T-helper 1 cell treated with Interleukin-12 subunit alpha and Interleukin-12 subunit beta and Interleukin-4 antibody, amounts not matched to agents 30 μg/mL and 1 μg/mL, for 36 hours (primary cell): Measurements from ENCODE around the gene SPECC1.
"Not testable (repeated sequence)": the region's sequence is repeated elsewhere in the genome, so short reads cannot be mapped to it uniquely, and the experiment has no call there.

Experiments
- H3K27ac Mint-ChIP-seq: one replicate; pipeline ENCODE4 v1.8.0; 2021; ENCODE audit warnings: mild to moderate bottlenecking, mixed read lengths
- H3K27me3 Mint-ChIP-seq: one replicate; pipeline ENCODE4 v1.8.0; 2021; ENCODE audit warnings: low read depth, mixed read lengths
- H3K36me3 Mint-ChIP-seq: one replicate; pipeline ENCODE4 v1.8.0; 2021; ENCODE audit warnings: low read depth, mixed read lengths
- H3K4me1 Mint-ChIP-seq: one replicate; pipeline ENCODE4 v1.8.0; 2021; ENCODE audit warnings: low read depth, mixed read lengths
- H3K4me3 Mint-ChIP-seq: one replicate; pipeline ENCODE4 v1.8.0; 2021; ENCODE audit warnings: mild to moderate bottlenecking, moderate library complexity, mixed read lengths
- H3K9me3 Mint-ChIP-seq: one replicate; pipeline ENCODE4 v1.8.0; 2021; ENCODE audit warnings: mixed read lengths

SPECC1 gene

GRCh38 chr17:20210614-20211013 lies 201.5 kb downstream of the SPECC1 start:
- Mint-ChIP-seq H3K36me3 (no peaks in the 10 kb centered on the region), H3K4me1 (peaks cover 4% of the 10 kb centered on the region), H3K27me3 (no peaks in the 10 kb centered on the region), H3K27ac (no peak overlapping the region), H3K4me3 (no peak overlapping the region), H3K9me3 (no peaks in the 10 kb centered on the region)

DNA sequence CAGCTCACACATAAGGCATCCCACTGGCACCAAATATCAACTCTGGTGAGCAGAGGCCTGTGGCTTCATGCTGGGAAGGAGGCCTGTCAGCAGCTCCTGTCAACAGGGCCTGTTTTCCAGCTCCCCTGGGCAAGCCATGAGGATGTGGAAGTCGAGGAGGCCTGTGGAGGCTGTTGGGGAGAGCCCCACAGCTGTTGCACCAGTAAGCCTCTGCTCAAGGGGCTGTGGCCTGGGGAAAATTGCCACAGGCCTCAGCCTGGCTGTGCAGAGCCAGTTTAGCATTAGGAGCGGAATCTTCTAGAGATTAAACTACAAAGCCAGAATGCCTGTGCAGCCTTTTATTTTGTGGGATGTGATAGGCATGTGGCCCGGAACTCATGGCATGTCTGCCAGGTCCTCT lies 202.1 kb downstream of the SPECC1 start:
- no peaks in the 10 kb centered on the region for H3K9me3 Mint-ChIP-seq
- H3K27me3 Mint-ChIP-seq, result no peaks in the 10 kb centered on the region
- H3K4me3 Mint-ChIP-seq, result no peak overlapping the region
- no peaks in the 10 kb centered on the region for H3K4me1 Mint-ChIP-seq
- H3K27ac Mint-ChIP-seq, result no peak overlapping the region
- H3K36me3 Mint-ChIP-seq, result no peaks in the 10 kb centered on the region

DNA sequence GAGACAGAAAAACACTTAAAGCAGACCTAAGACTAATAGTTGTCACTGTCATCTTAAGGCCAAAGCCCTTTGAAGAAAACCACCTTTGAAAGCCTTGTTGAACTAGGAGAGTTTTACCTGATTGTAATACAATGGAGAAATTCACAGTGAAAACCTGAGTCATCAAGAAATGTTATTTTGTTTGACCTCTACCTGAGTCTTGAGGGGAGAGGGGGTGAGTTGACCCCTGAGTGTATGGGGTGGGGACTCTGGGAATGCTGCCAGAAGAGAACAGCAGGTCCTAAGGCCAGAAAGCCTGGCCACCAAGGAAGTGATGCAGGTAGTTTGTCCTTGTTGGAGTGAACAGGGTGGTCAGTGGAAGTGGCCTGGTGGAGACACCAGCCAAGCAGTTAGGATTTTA lies 204.3 kb downstream of the SPECC1 start:
- Mint-ChIP-seq H3K4me1 (peaks cover 1% of the 10 kb centered on the region), H3K36me3 (no peaks in the 10 kb centered on the region), H3K27ac (no peak overlapping the region), H3K4me3 (no peak overlapping the region), H3K27me3 (no peaks in the 10 kb centered on the region), H3K9me3 (no peaks in the 10 kb centered on the region)

GRCh38 chr17:20214794-20215193 lies 205.6 kb downstream of the SPECC1 start:
- peaks cover 1% of the 10 kb centered on the region for H3K4me1 Mint-ChIP-seq
- H3K27me3 Mint-ChIP-seq, result peaks cover 11% of the 10 kb centered on the region
- H3K9me3 Mint-ChIP-seq, result no peaks in the 10 kb centered on the region
- H3K4me3 Mint-ChIP-seq, result no peak overlapping the region
- no peak overlapping the region for H3K27ac Mint-ChIP-seq
- H3K36me3 Mint-ChIP-seq, result no peaks in the 10 kb centered on the region

- no peaks in the 10 kb centered on the region for H3K9me3 Mint-ChIP-seq
- peaks cover 1% of the 10 kb centered on the region for H3K4me1 Mint-ChIP-seq
- H3K4me3 Mint-ChIP-seq, result no peak overlapping the region
- no peaks in the 10 kb centered on the region for H3K36me3 Mint-ChIP-seq
- H3K27ac Mint-ChIP-seq, result no peak overlapping the region
- peaks cover 18% of the 10 kb centered on the region for H3K27me3 Mint-ChIP-seq
Observed at GRCh38 chr17:20216154-20216815, 207.1 kb downstream of the SPECC1 start.

- H3K9me3 Mint-ChIP-seq, result no peaks in the 10 kb centered on the region
- H3K27ac Mint-ChIP-seq, result no peak overlapping the region
- no peaks in the 10 kb centered on the region for H3K36me3 Mint-ChIP-seq
- no peak overlapping the region for H3K4me3 Mint-ChIP-seq
- peaks cover 1% of the 10 kb centered on the region for H3K4me1 Mint-ChIP-seq
- peaks cover 23% of the 10 kb centered on the region for H3K27me3 Mint-ChIP-seq
Observed at GRCh38 chr17:20216853-20217252, 207.7 kb downstream of the SPECC1 start.

DNA sequence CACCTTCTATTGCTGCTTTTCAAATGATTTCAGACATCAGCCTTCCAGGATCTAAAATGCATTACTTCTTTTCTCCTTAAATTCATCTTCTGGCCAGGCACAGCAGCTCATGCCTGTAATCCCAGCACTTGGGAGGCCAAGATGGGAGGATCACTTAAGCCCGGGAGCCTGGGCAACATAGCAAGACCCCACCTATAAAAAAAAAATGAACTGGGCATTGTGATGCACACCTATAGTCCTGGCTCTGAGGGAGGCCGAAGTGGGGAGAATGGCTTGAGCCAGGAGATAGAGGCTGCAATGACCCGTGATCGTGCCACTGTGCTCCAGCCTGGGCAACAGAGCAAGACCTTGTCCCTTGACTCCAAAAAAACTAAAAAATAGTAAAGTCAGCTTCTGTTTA lies 208.5 kb downstream of the SPECC1 start:
- Mint-ChIP-seq H3K4me3 (no peak overlapping the region), H3K27ac (no peak overlapping the region), H3K4me1 (peaks cover 1% of the 10 kb centered on the region), H3K9me3 (no peaks in the 10 kb centered on the region), H3K36me3 (no peaks in the 10 kb centered on the region), H3K27me3 (peaks cover 27% of the 10 kb centered on the region)

- Mint-ChIP-seq H3K27me3 (peaks cover 32% of the 10 kb centered on the region), H3K27ac (no peak overlapping the region), H3K9me3 (no peaks in the 10 kb centered on the region), H3K4me1 (peaks cover 1% of the 10 kb centered on the region), H3K36me3 (no peaks in the 10 kb centered on the region), H3K4me3 (no peak overlapping the region)
Observed at GRCh38 chr17:20218272-20218671, 209.1 kb downstream of the SPECC1 start.

DNA sequence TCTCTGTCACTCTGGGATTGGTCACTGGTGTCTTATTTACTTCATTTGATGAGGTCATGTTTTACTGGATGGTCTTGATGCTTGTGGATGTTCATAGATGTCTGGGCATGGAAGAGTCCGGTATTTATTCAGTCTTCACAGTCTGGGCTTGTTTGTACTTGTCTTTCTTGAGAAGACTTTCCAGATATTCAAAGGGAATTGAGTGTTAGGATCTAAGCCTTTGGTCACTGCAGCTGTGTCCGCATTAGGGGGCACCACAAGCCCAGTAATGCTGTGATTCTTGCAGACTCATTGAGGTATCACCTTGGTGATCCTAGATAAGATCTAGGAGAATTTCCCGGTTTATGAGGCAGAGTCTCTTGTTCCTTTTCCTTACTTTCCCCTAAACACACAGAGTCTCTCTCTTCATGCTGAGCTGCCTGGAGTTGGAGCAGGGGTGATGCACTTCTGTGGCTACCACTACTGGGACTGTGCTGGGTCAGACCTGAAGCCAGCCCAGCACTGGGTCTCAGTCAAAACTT lies 214.7 kb downstream of the SPECC1 start:
- peaks cover 7% of the 10 kb centered on the region for H3K4me1 Mint-ChIP-seq
- H3K4me3 Mint-ChIP-seq, result no peak overlapping the region
- no peak overlapping the region for H3K27ac Mint-ChIP-seq
- H3K9me3 Mint-ChIP-seq, result no peaks in the 10 kb centered on the region
- H3K36me3 Mint-ChIP-seq, result no peaks in the 10 kb centered on the region
- H3K27me3 Mint-ChIP-seq, result peaks cover 29% of the 10 kb centered on the region

DNA sequence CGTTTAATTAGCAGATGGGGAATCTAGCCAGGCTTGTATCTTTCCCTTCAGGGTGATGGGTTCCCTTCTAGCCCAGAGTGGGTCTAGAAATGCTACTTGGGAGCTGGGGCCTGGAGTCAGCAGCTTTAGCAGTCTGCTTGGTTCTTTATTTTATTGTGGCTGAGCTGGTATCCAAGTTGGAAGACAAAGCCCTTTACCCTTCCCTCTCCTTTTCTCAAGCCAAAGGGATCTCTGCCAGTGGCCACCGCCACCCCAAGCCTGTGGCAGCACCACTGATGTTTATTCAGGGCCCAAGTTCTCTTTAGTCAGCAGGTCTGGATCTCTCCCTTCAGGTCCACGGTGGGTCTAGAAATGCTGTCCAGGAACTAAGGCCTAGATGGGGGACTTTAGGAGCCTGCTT lies 215.2 kb downstream of the SPECC1 start:
- H3K27me3 Mint-ChIP-seq, result peaks cover 25% of the 10 kb centered on the region
- peaks cover 7% of the 10 kb centered on the region for H3K4me1 Mint-ChIP-seq
- H3K36me3 Mint-ChIP-seq, result no peaks in the 10 kb centered on the region
- no peak overlapping the region for H3K27ac Mint-ChIP-seq
- no peaks in the 10 kb centered on the region for H3K9me3 Mint-ChIP-seq
- no peak overlapping the region for H3K4me3 Mint-ChIP-seq

DNA sequence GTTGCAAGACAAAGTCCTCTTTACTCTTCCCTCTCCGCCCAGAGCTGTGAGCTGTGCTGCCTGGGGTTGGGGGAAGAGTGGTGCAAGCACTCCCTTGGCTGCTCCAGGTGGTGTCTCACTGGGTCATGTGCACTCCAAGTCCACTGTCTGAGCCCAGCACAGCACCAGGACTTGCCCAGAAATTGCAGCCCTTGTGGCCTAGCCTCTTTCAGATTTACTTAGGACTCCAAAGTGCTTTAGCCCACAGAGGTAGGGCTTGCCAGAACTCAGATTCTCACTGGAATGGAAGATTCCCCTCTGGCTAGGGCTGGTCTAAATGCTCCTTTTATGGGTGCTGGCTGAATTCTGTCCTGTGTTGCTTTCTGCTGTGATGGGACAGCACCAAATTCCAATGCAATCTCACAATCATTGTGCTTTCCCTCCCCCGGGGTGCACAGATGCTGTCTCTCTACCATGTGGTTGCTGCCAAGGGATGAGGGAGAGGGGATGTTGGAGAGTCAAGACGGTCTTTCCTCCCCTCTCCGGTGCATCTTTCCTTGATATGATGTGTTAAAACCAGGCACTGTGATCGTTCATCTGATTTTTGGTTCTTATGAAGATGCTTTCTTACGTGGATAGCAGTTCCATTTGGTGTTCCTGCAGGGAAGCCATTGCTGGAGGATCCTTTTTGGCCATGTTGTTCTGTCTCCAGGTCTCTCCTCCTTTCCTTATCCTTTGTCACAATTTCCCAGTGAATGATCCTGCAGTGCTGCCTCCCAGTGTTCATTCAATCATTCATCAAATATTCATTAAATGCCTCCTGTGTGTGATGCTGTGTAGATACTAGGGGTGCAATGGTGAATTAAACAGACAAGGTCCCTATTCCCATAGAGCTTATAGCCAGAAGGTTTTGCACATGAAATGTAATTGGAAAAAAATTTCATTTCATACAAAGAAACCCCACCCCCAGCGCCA lies 216.3 kb downstream of the SPECC1 start:
- no peaks in the 10 kb centered on the region for H3K9me3 Mint-ChIP-seq
- no peaks in the 10 kb centered on the region for H3K36me3 Mint-ChIP-seq
- peaks cover 7% of the 10 kb centered on the region for H3K4me1 Mint-ChIP-seq
- no peak overlapping the region for H3K4me3 Mint-ChIP-seq
- H3K27ac Mint-ChIP-seq, result no peak overlapping the region
- peaks cover 17% of the 10 kb centered on the region for H3K27me3 Mint-ChIP-seq

- H3K4me3 Mint-ChIP-seq, result no peak overlapping the region
- no peak overlapping the region for H3K27ac Mint-ChIP-seq
- H3K4me1 Mint-ChIP-seq, result peaks cover 7% of the 10 kb centered on the region
- H3K27me3 Mint-ChIP-seq, result peaks cover 9% of the 10 kb centered on the region
- H3K36me3 Mint-ChIP-seq, result peaks cover 2% of the 10 kb centered on the region
- H3K9me3 Mint-ChIP-seq, result no peaks in the 10 kb centered on the region
Observed at GRCh38 chr17:20226814-20227482, 217.8 kb downstream of the SPECC1 start.

DNA sequence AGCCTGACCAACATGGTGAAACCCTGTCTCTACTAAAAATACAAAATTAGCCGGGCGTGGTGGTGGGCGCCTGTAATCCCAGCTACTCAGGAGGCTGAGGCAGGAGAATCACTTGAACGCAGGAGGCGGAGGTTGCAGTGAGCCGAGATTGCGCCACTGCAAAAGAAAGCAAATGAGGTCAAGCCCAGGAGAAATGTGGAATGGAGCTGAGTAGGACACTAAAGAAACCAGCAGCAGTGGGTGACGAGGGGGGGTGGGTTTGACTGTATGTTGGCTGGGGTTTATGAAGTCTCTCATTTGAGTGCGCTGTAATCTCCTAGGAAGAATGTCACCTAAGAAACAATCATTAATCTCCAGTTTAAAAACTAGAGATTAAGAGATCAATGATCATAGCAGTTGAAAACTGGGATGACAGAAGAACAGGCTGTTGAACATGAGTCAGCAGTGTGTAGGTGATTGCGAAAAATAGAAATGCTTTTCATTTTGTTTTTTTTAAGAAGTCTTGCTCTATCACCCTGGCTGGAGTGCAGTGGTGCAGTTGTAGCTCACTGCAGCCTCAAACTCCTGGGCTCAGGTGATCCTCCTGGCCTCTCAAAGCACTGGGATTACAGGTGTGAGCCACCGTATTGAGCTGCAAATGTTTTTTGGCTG lies 218.7 kb downstream of the SPECC1 start:
- H3K36me3 Mint-ChIP-seq, H3K27me3 Mint-ChIP-seq, H3K27ac Mint-ChIP-seq, H3K9me3 Mint-ChIP-seq, H3K4me1 Mint-ChIP-seq, H3K4me3 Mint-ChIP-seq: not testable (repeated sequence)

DNA sequence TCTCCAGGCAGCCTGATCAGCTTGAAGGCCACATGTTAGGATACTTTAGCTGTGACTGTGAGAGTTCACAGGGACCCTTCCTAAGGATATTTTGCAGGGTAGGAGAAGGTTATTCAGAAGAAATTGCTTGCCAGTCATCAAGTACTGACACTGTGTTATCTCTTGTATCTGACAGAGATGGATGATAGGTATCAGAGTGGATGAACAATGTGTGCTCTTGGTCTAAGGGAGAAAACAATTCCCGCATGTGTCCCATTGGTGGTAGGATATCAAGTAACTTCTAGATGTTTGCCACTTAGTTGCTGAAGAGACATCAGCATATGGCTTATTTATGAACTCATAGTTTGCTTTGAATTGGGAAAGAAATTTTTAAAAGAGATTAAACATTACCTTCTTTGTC lies 219.3 kb downstream of the SPECC1 start:
- H3K27me3 Mint-ChIP-seq, result no peaks in the 10 kb centered on the region
- H3K4me3 Mint-ChIP-seq, result no peak overlapping the region
- peaks cover 8% of the 10 kb centered on the region for H3K36me3 Mint-ChIP-seq
- H3K4me1 Mint-ChIP-seq, result peaks cover 10% of the 10 kb centered on the region
- H3K27ac Mint-ChIP-seq, result peak overlapping the region; percentile 3
- no peaks in the 10 kb centered on the region for H3K9me3 Mint-ChIP-seq
